Neural cell (in vitro differentiated cells): ENCODE data around the gene DGKZ. TPM values are rescaled to one million over a fixed set of nuclear protein-coding genes. Genes with fewer than 3 reads are reported as not detected.

Experiments used
- H2AFZ ChIP-seq: fragments of 200-600, 300-800 bp; sonication (generic), shearing (Covaris generic); 2 replicates; pipeline ENCODE4 v1.6.0; 2014; ENCODE audit warnings: low read depth, mild to moderate bottlenecking, antibody characterized with exemption, low read length, moderate library complexity
- H3F3A ChIP-seq: fragments of 200-600 bp; shearing (Covaris generic); 2 replicates; pipeline ENCODE4 v1.6.1; 2016; ENCODE audit warnings: mild to moderate bottlenecking, moderate library complexity, mixed read lengths, antibody characterized with exemption, low read length; ENCODE audit not compliant: insufficient read depth, poor library complexity, severe bottlenecking
- H3K27ac ChIP-seq: fragments of 200-600, 300-800 bp; sonication (generic), shearing (Covaris generic); 2 replicates; pipeline ENCODE4 v1.5.1; 2014; ENCODE audit warnings: mild to moderate bottlenecking, low read length, moderate library complexity
- H3K27me3 ChIP-seq: fragments of 300-800, 200-600 bp; sonication (generic), shearing (Covaris generic); 2 replicates; pipeline ENCODE4 v1.6.0; 2014; ENCODE audit warnings: mild to moderate bottlenecking, low read depth, low read length, moderate library complexity; ENCODE audit not compliant: insufficient read depth
- H3K36me3 ChIP-seq: fragments of 300-800, 200-600 bp; sonication (generic), shearing (Covaris generic); 2 replicates; pipeline ENCODE4 v1.5.1; 2014; ENCODE audit warnings: mild to moderate bottlenecking, antibody characterized with exemption, low read length, moderate library complexity; ENCODE audit not compliant: insufficient read depth
- H3K4me2 ChIP-seq: fragments of 300-800, 200-600 bp; sonication (generic), shearing (Covaris generic); 2 replicates; pipeline ENCODE4 v1.6.0; 2014; ENCODE audit warnings: mild to moderate bottlenecking, low read length
- H3K4me3 ChIP-seq: fragments of 300-800, 200-600 bp; sonication (generic), shearing (Covaris generic); 2 replicates; pipeline ENCODE4 v1.5.1; 2014; ENCODE audit warnings: mild to moderate bottlenecking, low read length, moderate library complexity
- H3K79me2 ChIP-seq: fragments of 200-600 bp; shearing (Covaris generic); replicated peaks from 2 replicates; pipeline ENCODE4 v1.6.0; 2014; ENCODE audit warnings: mild to moderate bottlenecking, low read length, moderate library complexity; ENCODE audit not compliant: insufficient read depth
- H3K9ac ChIP-seq: fragments of 300-800, 200-600 bp; sonication (generic), shearing (Covaris generic); 2 replicates; pipeline ENCODE4 v1.6.1; 2016; ENCODE audit warnings: mild to moderate bottlenecking, low read length, mixed read lengths
- H3K9me2 ChIP-seq: fragments of 200-600 bp; shearing (Covaris generic); 2 replicates; pipeline ENCODE4 v1.6.1; 2016; ENCODE audit warnings: mild to moderate bottlenecking, low read length, mixed read lengths; ENCODE audit not compliant: insufficient read depth
- H3K9me3 ChIP-seq: fragments of 200-600, 300-800 bp; sonication (generic), shearing (Covaris generic); 2 replicates; pipeline ENCODE4 v1.6.1; 2016; ENCODE audit warnings: mild to moderate bottlenecking, mixed run types, low read length, moderate library complexity, mixed read lengths
- H4K20me1 ChIP-seq: fragments of 200-600 bp; shearing (Covaris generic); 2 replicates; pipeline ENCODE4 v1.6.1; 2016; ENCODE audit warnings: mild to moderate bottlenecking, mixed run types; ENCODE audit not compliant: insufficient read depth
- CTCF ChIP-seq: fragments of 450-650 bp; IDR thresholded peaks from 2 replicates; pipeline ENCODE4 v1.5.1; 2014; ENCODE audit warnings: antibody characterized with exemption, mild to moderate bottlenecking, moderate library complexity; ENCODE audit not compliant: poor library complexity, severe bottlenecking
- EP300 ChIP-seq: fragments of 450-650 bp; conservative IDR thresholded peaks from 2 replicates; pipeline ENCODE4 v1.6.1; 2014; ENCODE audit warnings: antibody characterized with exemption, mild to moderate bottlenecking, moderate library complexity; ENCODE audit not compliant: poor library complexity, severe bottlenecking
- EZH2 ChIP-seq: fragments of 200-600, 300-800 bp; shearing (Covaris generic), sonication (generic); IDR thresholded peaks from 2 replicates; pipeline ENCODE4 v1.6.1; 2014; ENCODE audit warnings: antibody characterized with exemption, low read length, borderline replicate concordance, mild to moderate bottlenecking; ENCODE audit not compliant: insufficient read depth, poor library complexity, severe bottlenecking
- MXI1 ChIP-seq: fragments of 450-650 bp; conservative IDR thresholded peaks from 2 replicates; pipeline ENCODE4 v1.6.1; 2014; ENCODE audit warnings: antibody characterized with exemption, mild to moderate bottlenecking; ENCODE audit not compliant: poor library complexity, severe bottlenecking
- POLR2AphosphoS5 ChIP-seq: IDR thresholded peaks from 2 replicates; pipeline ENCODE4 v1.6.1; 2012
- RAD21 ChIP-seq: fragments of 450-650 bp; conservative IDR thresholded peaks from 2 replicates; pipeline ENCODE4 v1.6.1; 2014; ENCODE audit warnings: antibody characterized with exemption, mild to moderate bottlenecking, moderate library complexity
- REST ChIP-seq: IDR thresholded peaks from 2 replicates; pipeline ENCODE4 v1.6.1; 2012; ENCODE audit warnings: borderline replicate concordance
- SMC3 ChIP-seq: fragments of 450-650 bp; conservative IDR thresholded peaks from 2 replicates; pipeline ENCODE4 v1.6.1; 2014; ENCODE audit warnings: antibody characterized with exemption, mild to moderate bottlenecking, moderate library complexity; ENCODE audit not compliant: poor library complexity
- TAF1 ChIP-seq: IDR thresholded peaks from 2 replicates; pipeline ENCODE4 v1.6.1; 2012; ENCODE audit warnings: low read depth
- polyA plus RNA-seq: library from polyadenylated mRNA; depleted of rRNA; stranded (reverse); fragments of >200 nt; gene quantifications from 2 replicates; pipeline ENCODE4 v1.2.3, GENCODE V29; 2014

The DGKZ gene
- polyA plus RNA-seq, 1 donor from 2014 or later = 55.7 TPM

- no peak overlapping the region for H2AFZ ChIP-seq
Observed at GRCh38 chr11:46330154-46330553, 17.1 kb upstream of the DGKZ start.

GRCh38 chr11:46330563-46331281 lies 16.5 kb upstream of the DGKZ start:
- peak overlapping the region; percentile 14 for H3K27ac ChIP-seq
- H3F3A ChIP-seq = no peaks in the 10 kb centered on the region
- H3K4me2 ChIP-seq = no peak overlapping the region
- peak overlapping the region; percentile 17 for H3K4me3 ChIP-seq
- peak overlapping the region; percentile 30 for H3K9ac ChIP-seq
- H3K36me3 ChIP-seq = no peaks in the 10 kb centered on the region
- peaks cover 20% of the 10 kb centered on the region for H3K27me3 ChIP-seq
- no peak for TF ChIP-seq POLR2AphosphoS5
- TF ChIP-seq REST = no peak
- no peak for TF ChIP-seq SMC3
- TF ChIP-seq CTCF = no peak
- TF ChIP-seq TAF1 = no peak
- no peak for TF ChIP-seq EZH2
- TF ChIP-seq MXI1 = no peak
- TF ChIP-seq RAD21 = no peak
- no peak for TF ChIP-seq EP300
- H3K9me3 ChIP-seq = no peaks in the 10 kb centered on the region
- no peaks in the 10 kb centered on the region for H3K9me2 ChIP-seq
- no peaks in the 10 kb centered on the region for H4K20me1 ChIP-seq
- H2AFZ ChIP-seq = no peak overlapping the region
- peaks cover 5% of the 10 kb centered on the region for H3K79me2 ChIP-seq

More at GRCh38 chr11:46330154-46330553, 17.1 kb upstream of the DGKZ start:
- Histone ChIP-seq H3K79me2 (peaks cover 5% of the 10 kb centered on the region), H3K36me3 (no peaks in the 10 kb centered on the region), H3K9me3 (no peaks in the 10 kb centered on the region), H3F3A (no peaks in the 10 kb centered on the region), H3K27me3 (peaks cover 20% of the 10 kb centered on the region), H4K20me1 (no peaks in the 10 kb centered on the region), H3K9ac (peak overlapping the region; percentile 30), H3K9me2 (no peaks in the 10 kb centered on the region), H3K4me3 (peak overlapping the region; percentile 17), H3K27ac (no peak overlapping the region), H3K4me2 (no peak overlapping the region)
- TF ChIP-seq REST = no peak
- peak; percentile 6 for TF ChIP-seq POLR2AphosphoS5
- TF ChIP-seq EZH2 = no peak
- no peak for TF ChIP-seq EP300
- no peak for TF ChIP-seq SMC3
- TF ChIP-seq MXI1 = no peak
- no peak for TF ChIP-seq TAF1
